ENCODE measurements around the gene RNF4.

DNA sequence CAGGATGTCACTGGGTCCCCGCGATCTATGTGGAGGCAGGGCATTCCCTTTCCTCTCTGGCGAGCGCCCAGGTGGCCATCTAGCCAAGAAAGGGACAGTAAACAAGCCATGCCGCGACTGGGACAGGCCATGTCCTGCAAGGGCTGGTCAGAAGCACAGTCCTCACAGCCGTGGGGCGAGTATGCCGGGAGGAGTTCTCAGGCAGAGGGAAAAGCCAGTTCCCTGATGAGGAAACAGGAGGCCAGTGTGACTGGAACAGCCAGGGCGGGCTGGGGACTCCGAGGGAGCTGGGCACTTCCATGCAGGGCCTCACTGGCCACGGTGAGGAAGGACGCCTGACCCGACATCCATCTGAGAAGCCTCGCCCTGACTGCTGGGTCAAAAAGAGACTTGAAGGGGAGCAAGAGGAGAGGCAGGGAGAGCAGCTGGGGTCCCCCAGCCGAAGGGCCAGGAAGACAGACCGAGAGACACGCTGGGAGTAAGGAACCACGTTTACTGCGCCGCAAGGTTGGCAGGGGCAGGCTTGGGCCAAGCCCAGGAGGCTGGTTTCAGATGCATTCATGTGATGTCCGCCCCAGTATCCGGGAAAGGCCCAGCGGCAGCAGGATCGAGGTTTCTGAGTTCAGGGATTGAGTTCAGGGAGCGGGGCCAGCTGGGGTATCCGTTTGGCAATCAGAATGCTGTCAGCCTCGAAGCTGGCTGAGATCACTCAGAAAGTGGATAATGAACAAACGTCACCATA, 35.1 kb upstream of the RNF4 start:
- TF ChIP-seq FOXP2 (optimal IDR thresholded peaks at IDR 0.05; ENCODE audit: control extremely low read depth, extremely low read length, insufficient read depth) (no peak), EZH2 (IDR thresholded peaks at IDR 0.05) (no peak)
